ENCODE measurements around the gene RPS14. TPM values are rescaled to one million over a fixed set of nuclear protein-coding genes. Genes with fewer than 3 reads are reported as not detected.

The RPS14 gene
- total RNA-seq, 1 experiment from 2014 or later, result 2,564 TPM

- H3K36me3 Mint-ChIP-seq, result no peaks in the 10 kb centered on the region
- ChIA-PET CTCF (interaction anchor here (0.9 to 5.9 kb wide), 5 partner anchors 12 to 97 kb away, joined by 6 to 100 read pairs (median 53); partner anchors contain the start of gene RPS14), POLR2A (interaction anchor here (1.9 kb wide), 1 partner anchor 11 kb away, joined by 5 read pairs; the partner anchor contains the start of gene RPS14)
- peak; percentile 38 for DNase-seq (ENCODE audit: low spot score)
- no peak overlapping the region for H3K27ac Mint-ChIP-seq
- peaks cover 55% of the 10 kb centered on the region for H3K4me1 Mint-ChIP-seq
- no peaks in the 10 kb centered on the region for H3K9me3 Mint-ChIP-seq
- H3K27me3 Mint-ChIP-seq (ENCODE audit: low read depth), result no peaks in the 10 kb centered on the region
- no peak overlapping the region for H3K4me3 Mint-ChIP-seq
- TF ChIP-seq ZNF138 (CRISPR knock-in tag; conservative IDR thresholded peaks at IDR 0.05), result no peak
- TF ChIP-seq ETV6 (CRISPR knock-in tag; IDR thresholded peaks at IDR 0.05), result peak; percentile 25; the same call in 1 of the 2 replicates
- no peak for TF ChIP-seq USF2 (CRISPR knock-in tag; IDR thresholded peaks at IDR 0.05)
- TF ChIP-seq ZNF423 (CRISPR knock-in tag; IDR thresholded peaks at IDR 0.05), result peak; percentile 100
- no peak for TF ChIP-seq FOXJ3 (CRISPR knock-in tag; IDR thresholded peaks at IDR 0.05; ENCODE audit: borderline replicate concordance)
- 0 out of 2 replicates have a peak, but pooled peaks have one; percentile 20 for TF ChIP-seq USF1 (CRISPR knock-in tag; IDR thresholded peaks at IDR 0.05)
- 0 out of 2 replicates have a peak, but pooled peaks have one; percentile 25 for TF ChIP-seq SP1 (CRISPR knock-in tag; conservative IDR thresholded peaks at IDR 0.05)
- peak; percentile 35; the same call in 1 of the 2 replicates for TF ChIP-seq FOXP1 (CRISPR knock-in tag; IDR thresholded peaks at IDR 0.05; ENCODE audit: borderline replicate concordance)
- TF ChIP-seq GABPB1 (CRISPR knock-in tag; IDR thresholded peaks at IDR 0.05), result no peak
- no peak for TF ChIP-seq GRHL2 (CRISPR knock-in tag; IDR thresholded peaks at IDR 0.05; ENCODE audit: insufficient replicate concordance, severe bottlenecking)
- peak; percentile 50; the same call in 1 of the 2 replicates for TF ChIP-seq TEAD1 (CRISPR knock-in tag; IDR thresholded peaks at IDR 0.05)
- TF ChIP-seq ZNF281 (CRISPR knock-in tag; IDR thresholded peaks at IDR 0.05), result peak; percentile 92
- no peak for ATAC-seq
These were observed 11.7 kb upstream of the RPS14 start for GRCh38 chr5:150461231-150461630.

- CTCF ChIA-PET, result interaction anchor here (0.9 to 5.9 kb wide), 7 partner anchors 10 to 98 kb away, joined by 3 to 100 read pairs (median 7); partner anchors contain the start of gene RPS14
- Mint-ChIP-seq H3K4me3 (no peak overlapping the region), H3K27me3 (ENCODE audit: low read depth) (no peaks in the 10 kb centered on the region), H3K27ac (no peak overlapping the region), H3K36me3 (no peaks in the 10 kb centered on the region), H3K4me1 (peaks cover 53% of the 10 kb centered on the region), H3K9me3 (no peaks in the 10 kb centered on the region)
- DNase-seq (ENCODE audit: low spot score) (no peak), ATAC-seq (no peak)
- TF ChIP-seq NR3C1 (CRISPR knock-in tag; conservative IDR thresholded peaks at IDR 0.05; ENCODE audit: low read depth) (no peak), ZBTB21 (CRISPR knock-in tag; IDR thresholded peaks at IDR 0.05; ENCODE audit: borderline replicate concordance) (no peak), ZNF219 (CRISPR knock-in tag; IDR thresholded peaks at IDR 0.05; ENCODE audit: borderline replicate concordance) (no peak), ZNF121 (CRISPR knock-in tag; IDR thresholded peaks at IDR 0.05) (no peak), CTCF (IDR thresholded peaks at IDR 0.05) (no peak), ZNF317 (CRISPR knock-in tag; IDR thresholded peaks at IDR 0.05; ENCODE audit: borderline replicate concordance, low read depth) (no peak), SMAD3 (CRISPR knock-in tag; IDR thresholded peaks at IDR 0.05; ENCODE audit: borderline replicate concordance) (no peak)
- POLR2A ChIA-PET, result interaction anchor here (1.9 kb wide), 1 partner anchor 11 kb away, joined by 5 read pairs; the partner anchor contains the start of gene RPS14
These were observed 11.2 kb upstream of the RPS14 start for GRCh38 chr5:150460781-150461180.
